GM12874 (cell line): ENCODE data around the gene HEBP2.

Source experiments
- TF ChIP-seq, protein P1 (sequence below): IDR thresholded peaks from 2 replicates; pipeline ENCODE4 v1.5.1; 2011; ENCODE audit warnings: low read depth, mild to moderate bottlenecking, control low read depth, low read length, moderate library complexity; ENCODE audit not compliant: insufficient read depth

HEBP2 gene

GRCh38 chr6:138401960-138402837, 1.8 kb upstream of the HEBP2 start:
- TF ChIP-seq, protein P1, sequence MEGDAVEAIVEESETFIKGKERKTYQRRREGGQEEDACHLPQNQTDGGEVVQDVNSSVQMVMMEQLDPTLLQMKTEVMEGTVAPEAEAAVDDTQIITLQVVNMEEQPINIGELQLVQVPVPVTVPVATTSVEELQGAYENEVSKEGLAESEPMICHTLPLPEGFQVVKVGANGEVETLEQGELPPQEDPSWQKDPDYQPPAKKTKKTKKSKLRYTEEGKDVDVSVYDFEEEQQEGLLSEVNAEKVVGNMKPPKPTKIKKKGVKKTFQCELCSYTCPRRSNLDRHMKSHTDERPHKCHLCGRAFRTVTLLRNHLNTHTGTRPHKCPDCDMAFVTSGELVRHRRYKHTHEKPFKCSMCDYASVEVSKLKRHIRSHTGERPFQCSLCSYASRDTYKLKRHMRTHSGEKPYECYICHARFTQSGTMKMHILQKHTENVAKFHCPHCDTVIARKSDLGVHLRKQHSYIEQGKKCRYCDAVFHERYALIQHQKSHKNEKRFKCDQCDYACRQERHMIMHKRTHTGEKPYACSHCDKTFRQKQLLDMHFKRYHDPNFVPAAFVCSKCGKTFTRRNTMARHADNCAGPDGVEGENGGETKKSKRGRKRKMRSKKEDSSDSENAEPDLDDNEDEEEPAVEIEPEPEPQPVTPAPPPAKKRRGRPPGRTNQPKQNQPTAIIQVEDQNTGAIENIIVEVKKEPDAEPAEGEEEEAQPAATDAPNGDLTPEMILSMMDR, result no peak

DNA sequence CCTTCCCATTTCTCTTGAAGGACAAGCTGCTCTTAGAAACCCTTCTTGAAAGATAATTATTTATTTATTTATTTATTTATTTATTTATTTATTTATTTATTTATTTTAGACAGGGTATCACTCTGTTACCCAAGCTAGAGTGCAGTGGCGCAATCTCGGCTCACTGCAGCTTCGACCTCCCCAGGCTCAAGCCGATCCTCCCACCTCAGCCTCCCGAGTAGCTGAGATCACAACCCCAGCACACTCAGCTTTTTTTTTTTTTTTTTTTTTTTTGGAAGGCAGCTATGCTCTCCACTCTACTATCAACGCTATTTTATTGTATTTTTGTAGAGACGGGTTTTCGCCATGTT, 1.2 kb upstream of the HEBP2 start:
- TF ChIP-seq, protein P1, result no peak

- TF ChIP-seq, protein P1, result peak; percentile 51
Measured at GRCh38 chr6:138403324-138403800, 661 bp upstream of the HEBP2 start.

GRCh38 chr6:138404666-138405337, 779 bp downstream of the HEBP2 start:
- TF ChIP-seq, protein P1, result no peak

- TF ChIP-seq, protein P1, result no peak
Measured at GRCh38 chr6:138405816-138406413, 1.9 kb downstream of the HEBP2 start.

- TF ChIP-seq, protein P1, result no peak
Measured at GRCh38 chr6:138406443-138406842, 2.4 kb downstream of the HEBP2 start.

GRCh38 chr6:138410048-138410735, 6.2 kb downstream of the HEBP2 start:
- TF ChIP-seq, protein P1, result no peak
